Stimulated activated CD8-positive, alpha-beta memory T cell treated with anti-CD3 and anti-CD28 coated beads, Interleukin-4, amount 100 ng/mL, for 24 hours (primary cell): ENCODE results near the gene CPT1A.

ENCODE experiments used
- DNase-seq: peaks from one replicate; pipeline ENCODE4 v3.0.0-alpha.2; 2020; ENCODE audit warnings: low read depth

Gene CPT1A

GRCh38 chr11:68753300-68753699, 88.4 kb downstream of the CPT1A start:
- DNase-seq = no peak

DNA sequence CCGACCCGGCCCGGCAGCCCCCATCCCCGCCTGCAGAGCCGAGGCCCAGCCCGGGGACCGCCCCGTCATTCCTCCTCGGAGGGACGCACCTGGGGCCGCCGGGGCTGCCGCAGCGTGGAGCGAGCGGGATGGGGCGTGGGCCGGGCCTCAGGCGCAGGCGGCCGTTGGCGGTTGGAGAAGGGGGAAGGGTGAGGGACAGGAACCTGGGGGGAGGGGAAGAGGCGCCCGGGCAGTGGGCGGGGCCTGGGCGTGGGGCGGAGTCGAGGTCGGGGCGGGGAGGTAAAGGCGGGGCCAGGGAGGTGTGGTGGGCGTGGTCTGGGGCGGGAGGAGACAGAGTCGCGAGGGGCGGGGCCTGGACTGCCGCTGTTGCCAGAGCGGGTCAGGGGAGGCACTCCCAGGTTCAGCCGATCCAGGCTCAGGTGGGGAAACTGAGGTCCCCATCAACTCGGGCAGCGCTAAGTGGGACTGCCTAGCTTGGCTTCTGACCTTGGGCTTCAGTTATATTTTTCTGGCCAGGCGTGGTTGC, 90.3 kb downstream of the CPT1A start, which contains the start of gene TESMIN:
Gene TESMIN, minus strand, starts transcription at position 190 of the 526 bp plus-strand sequence. CDS start 860 bp downstream, outside the sequence.
- peak; percentile 82 for DNase-seq

DNA sequence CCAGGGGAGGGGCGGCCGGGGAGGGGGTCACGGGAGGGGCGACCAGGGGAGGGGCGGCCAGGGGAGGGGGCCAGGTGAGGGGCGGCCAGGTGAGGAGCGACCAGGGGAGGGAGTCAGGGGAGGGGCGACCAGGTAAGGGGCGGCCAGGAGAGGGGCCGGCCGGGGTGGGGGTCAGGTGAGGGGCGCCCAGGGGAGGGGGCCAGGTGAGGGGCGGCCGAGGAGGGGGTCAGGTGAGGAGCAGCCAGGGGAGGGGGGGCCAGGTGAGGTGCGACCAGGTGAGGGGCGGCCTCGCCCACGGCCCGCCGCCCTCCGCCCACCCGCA, 90.8 kb downstream of the CPT1A start:
- no peak for DNase-seq

DNA sequence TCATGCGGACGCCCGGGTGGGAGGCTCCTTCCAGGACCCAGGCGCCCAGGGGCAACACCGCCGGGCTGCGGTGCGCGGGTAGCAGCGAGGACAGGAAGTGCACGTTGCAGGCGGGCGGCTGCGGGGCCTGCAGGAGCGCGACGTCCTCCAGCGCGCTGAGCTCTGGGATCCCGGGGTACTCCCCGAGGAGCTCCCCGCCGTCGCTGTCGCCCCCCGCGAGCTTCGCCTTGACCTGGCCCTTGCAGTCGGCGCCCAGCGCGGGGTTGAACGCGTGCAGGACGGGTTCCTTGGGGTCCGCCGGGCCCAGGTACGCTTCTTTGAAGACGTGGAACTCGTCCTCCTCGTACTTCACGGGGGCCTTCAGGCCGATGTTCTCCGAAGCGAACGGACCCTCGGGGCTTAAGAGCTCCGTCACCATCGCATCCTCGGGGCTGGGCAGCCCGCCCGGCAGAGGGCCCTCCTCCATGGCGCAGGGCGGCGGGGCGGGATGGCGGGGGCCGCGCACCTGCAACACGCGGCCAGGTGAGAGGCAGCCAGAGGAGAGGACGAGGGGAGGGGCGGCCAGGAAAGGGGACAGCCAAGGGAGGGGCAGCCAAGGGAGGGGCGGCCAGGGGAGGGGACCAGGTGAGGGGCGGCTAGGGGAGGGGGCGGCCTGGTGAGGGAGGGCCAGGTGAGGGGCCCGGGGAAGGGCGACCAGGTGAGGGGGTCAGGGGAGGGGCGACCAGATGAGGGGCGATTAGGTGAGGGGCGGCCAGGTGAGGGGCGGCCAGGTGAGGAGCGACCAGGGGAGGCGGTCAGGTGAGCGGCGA, 91.3 kb downstream of the CPT1A start:
- DNase-seq = no peak

DNA sequence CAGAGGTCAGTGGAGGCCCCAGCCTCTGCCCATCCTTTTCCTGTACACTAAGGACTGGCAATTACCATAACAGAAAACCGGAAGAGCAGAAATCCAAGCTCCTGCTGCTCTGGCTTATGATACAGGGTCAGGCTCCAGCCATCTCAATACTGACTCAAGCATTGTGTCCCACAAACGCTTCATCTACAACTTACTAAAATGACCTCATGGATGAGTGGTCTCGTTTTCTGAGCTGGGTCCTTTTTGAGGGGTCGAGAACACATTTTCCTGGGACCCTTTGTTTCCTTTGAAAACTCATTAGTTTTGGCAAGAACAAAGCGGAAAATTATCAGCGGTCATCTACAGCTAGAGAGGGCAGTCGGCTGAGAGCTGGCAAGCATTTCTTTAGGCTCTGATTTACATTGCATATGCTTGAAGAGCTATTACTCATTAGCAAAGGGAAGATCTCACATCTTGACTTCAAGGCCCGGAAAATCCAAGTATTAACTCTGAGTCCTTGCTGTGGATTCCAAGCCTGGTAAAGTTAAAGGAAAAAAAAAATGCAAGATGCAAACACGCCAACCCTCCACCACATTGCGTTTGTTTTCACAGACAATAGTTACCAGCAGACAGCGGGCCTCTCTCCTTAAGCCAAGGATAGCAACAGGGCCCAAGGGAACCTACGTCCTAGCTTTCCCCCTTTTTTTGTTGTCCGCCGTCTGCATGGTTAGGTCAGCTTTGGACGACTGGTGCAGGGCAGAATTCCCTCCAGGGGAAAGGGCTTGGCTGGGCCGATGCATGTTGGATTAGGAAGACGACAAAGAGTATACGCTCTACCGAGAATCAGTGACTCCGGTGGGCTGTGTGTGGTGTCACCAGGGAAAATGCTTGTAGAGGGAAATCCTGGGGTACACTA, 92.2 kb downstream of the CPT1A start:
- DNase-seq = no peak

DNA sequence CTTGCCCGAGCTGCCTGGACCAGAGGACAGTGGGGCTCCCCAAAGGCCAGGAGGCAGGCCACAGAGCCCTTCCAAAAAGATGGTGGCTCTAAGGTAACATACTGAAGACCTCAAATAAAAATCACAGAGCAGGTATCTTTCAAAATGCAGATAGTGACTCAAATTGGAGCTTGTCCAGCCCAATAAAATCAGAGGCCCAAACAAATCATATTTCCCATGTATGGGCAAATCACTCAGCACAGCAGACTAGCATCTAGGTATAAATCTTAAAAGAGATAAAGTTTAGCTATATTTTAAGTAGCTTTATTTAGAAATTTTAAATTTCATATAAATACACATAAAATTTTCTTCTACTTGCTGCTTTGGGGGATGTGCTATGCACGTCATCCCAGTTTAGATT, 93.7 kb downstream of the CPT1A start:
- DNase-seq = no peak

DNA sequence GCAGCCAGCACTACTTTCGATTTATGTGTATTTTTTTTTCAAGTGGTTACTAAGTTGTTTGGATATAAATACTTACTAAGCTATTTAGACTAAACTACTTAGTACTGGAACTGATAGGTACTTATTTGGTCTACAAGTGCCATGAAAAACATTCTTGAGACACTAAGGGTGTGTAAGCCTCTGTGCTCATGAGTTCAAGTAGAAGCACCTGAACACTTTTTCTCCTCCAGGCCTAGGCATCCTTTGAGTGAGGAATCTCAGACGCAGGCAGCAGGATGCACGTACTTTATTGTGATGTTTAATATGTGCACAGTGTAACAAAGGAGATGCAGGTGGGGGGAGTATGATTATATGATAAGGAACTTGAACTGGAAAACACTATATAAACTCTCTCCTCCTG, 98.2 kb downstream of the CPT1A start:
- DNase-seq = no peak

GRCh38 chr11:68741463-68741862, 100.3 kb downstream of the CPT1A start:
- no peak for DNase-seq

- DNase-seq = no peak
These were observed 106.1 kb downstream of the CPT1A start for GRCh38 chr11:68735646-68736045.

DNA sequence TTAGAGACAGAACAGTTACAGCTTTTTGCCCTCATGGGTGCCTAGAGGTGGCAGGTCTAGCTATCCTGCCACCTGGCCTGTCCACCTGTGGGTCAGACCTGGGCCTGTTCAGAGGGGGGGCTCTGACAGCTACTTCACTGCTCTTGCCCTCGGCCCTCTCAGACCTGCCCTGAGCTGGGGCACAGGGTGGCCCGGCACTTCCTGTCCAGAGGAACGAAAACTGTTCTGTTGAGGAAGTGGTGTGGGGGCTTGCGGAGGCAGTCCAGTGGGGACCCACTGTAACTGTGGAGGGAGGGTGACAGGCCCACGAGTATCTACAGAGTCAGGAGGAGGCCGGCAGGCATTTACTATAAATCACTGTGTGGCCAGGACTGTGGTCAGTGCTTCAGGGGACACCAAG, 106.6 kb downstream of the CPT1A start:
- no peak for DNase-seq

DNA sequence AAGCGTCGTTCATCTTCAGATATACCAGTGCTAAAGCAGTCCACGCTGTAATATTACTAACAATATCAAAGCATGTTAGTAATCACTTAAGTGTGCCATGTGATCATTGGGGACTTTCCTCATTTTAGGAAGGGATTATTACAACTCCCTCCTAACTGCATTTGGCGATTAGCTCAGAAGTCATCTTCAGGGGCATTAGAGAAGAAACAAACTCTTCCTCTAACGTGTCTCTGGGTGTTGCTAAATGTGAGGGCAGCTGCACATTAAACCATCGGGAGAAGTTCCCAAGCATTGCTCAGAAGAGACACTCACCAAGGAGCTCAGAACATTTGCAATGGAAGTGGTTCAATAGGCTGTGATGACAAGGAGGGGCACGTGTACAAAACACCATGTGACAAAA, 107.6 kb downstream of the CPT1A start:
- DNase-seq = no peak

- DNase-seq = no peak
These were observed 113.9 kb downstream of the CPT1A start for GRCh38 chr11:68727783-68728182.

- no peak for DNase-seq
These were observed 117.4 kb downstream of the CPT1A start for GRCh38 chr11:68724293-68724692.

DNA sequence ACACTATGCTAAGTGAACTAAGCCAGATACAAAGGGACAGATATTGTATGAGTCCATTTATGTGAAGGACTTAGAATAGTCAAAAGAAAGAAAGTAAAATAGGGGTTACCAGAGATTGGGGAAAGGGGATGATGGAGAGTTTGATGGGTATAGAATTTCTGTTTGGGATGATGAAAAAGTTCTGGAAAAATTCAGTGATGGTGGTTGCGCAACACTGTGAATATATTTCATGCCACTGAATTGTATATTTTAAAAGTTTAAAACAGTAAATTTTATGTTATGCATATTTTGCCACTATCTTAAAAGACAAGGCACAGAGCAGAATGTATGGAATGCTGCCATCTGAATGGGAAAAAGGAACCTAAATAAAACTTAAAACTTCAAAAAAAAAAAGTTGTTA, 119.6 kb downstream of the CPT1A start:
- DNase-seq = no peak

DNA sequence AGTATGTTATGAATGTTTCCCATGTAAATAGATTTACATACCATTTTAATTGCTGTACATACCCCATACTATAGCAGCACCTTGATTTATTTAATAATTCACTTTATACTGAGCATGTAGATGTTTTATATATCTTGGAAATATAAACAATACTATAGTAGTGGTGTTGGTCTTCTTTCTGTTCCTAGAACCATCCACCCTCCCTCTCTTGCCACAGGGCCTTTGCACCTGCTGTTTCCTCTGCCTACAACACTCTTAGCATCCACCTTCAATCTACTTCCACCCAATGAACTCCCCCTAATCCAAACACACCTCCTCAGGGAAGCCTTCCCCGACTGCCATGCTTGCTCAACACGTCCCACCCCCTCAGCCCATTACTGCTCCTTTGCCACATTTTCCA, 120.6 kb downstream of the CPT1A start:
- no peak for DNase-seq

- no peak for DNase-seq
These were observed 126.1 kb downstream of the CPT1A start for GRCh38 chr11:68715456-68716122.

- DNase-seq = no peak
These were observed 127.5 kb downstream of the CPT1A start for GRCh38 chr11:68714060-68714856.

GRCh38 chr11:68711114-68711513, 130.6 kb downstream of the CPT1A start:
- no peak for DNase-seq

- no peak for DNase-seq
These were observed 131.3 kb downstream of the CPT1A start for GRCh38 chr11:68710409-68710808.

DNA sequence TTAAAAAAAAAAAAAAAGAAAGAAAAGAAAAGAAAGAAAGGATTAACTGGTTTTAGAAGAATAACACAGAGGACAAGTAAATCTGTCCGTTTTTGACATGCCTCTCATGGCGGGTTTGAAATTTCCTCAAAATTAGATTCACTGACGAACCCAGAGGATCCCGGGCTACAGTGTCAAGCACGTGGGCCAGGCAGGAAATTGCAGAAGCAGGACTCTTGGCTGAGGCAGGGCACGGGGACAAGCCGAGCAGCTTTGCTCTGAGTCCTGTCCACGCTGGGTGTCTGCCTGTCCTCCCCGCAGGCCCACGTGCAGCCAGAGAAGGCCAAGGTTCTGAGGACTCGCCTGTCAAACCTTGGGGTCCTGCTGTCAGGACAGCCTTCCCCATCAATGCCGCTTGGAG, 132.7 kb downstream of the CPT1A start:
- DNase-seq = no peak

DNA sequence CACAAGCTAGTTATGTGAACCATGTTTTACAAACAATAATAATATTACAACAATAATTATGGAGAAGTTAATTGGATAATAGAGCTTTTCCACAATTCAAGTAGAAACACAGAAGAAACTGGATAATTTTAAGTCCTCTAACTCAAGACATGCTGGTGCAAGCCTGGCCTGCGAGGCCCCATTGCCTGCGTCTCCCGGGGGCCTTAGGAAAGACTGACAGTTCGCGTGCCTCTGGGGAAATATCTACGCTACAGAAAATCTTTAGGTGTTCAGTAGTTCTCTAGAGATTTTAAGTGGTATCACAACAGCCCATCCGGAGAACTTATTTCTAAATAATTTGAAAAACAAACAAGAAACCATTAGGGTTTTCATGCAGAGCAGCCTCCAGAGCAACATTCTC, 134.2 kb downstream of the CPT1A start:
- no peak for DNase-seq

DNA sequence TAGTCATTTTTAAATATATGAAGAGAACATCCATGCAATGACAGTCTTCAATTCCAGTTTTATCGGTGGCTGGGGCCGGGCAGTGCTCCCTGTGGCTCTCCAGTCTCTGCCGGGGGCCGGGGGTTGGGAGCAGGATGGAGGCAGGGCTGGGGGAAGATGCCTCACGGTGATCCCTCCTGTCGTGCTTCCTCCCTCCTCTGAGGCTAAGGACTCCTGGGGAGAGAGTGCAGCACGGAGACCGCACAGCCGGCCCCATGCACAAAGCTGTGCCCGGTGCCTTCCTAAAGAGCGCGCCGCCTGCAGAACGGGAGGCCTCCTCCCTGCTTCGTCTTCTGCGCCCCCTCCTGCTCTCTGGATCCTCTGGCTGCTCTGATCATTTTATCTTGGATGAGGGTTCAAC, 136.8 kb downstream of the CPT1A start:
- no peak for DNase-seq
